Cardiac muscle cell (in vitro differentiated cells and primary cell): Measurements from ENCODE around the gene TMEM59. TPM values are rescaled to one million over a fixed set of nuclear protein-coding genes. Genes with fewer than 3 reads are reported as not detected.

Source experiments
- DNase-seq, 2 donors: peaks; one replicate each; pipeline versions ENCODE4 v3.0.0 to v3.0.0-alpha.2; 2010 to 2017; ENCODE audit warnings: low read depth in 1 of 2, low spot score in 1 of 2
- H3K27ac ChIP-seq: fragments of 200-600 bp; sonication (generic); 2 replicates; pipeline ENCODE4 v1.5.1; 2016
- H3K27me3 ChIP-seq: fragments of 200-600 bp; sonication (generic); 2 replicates; pipeline ENCODE4 v1.6.0; 2016; ENCODE audit warnings: control low read depth
- H3K36me3 ChIP-seq: fragments of 200-600 bp; sonication (generic); 2 replicates; pipeline ENCODE4 v1.5.1; 2016; ENCODE audit warnings: control low read depth
- H3K4me1 ChIP-seq: fragments of 200-600 bp; sonication (generic); 2 replicates; pipeline ENCODE4 v1.8.1; 2017; ENCODE audit warnings: low read depth, mild to moderate bottlenecking, mixed run types
- H3K4me3 ChIP-seq: fragments of 200-600 bp; sonication (generic); 2 replicates; pipeline ENCODE4 v1.5.1; 2016; ENCODE audit warnings: mild to moderate bottlenecking
- H3K9me3 ChIP-seq: fragments of 200-600 bp; sonication (generic); 2 replicates; pipeline ENCODE4 v1.5.1; 2017; ENCODE audit warnings: low read depth, mild to moderate bottlenecking, control low read depth
- polyA plus RNA-seq: library from polyadenylated mRNA; unstranded; fragments of >200 nt; fragmentation: Nextera tagmentation; extraction: Ambion mirVana; gene quantifications from 2 replicates; pipeline ENCODE4 v1.2.1, GENCODE V29; 2016
- total RNA-seq: library from RNA; depleted of rRNA; stranded (reverse); fragments of >200 nt; gene quantifications from 2 replicates; pipeline ENCODE4 v1.2.3, GENCODE V29; 2016
- TF ChIP-seq, protein P1 (sequence below): IDR thresholded peaks from 2 replicates; pipeline ENCODE4 v1.5.1; 2012; ENCODE audit warnings: low read depth, mild to moderate bottlenecking, low read length

TMEM59 gene
- total and polyA plus RNA-seq, 2 experiments from 2014 or later, result 73.1 to 350 TPM

DNA sequence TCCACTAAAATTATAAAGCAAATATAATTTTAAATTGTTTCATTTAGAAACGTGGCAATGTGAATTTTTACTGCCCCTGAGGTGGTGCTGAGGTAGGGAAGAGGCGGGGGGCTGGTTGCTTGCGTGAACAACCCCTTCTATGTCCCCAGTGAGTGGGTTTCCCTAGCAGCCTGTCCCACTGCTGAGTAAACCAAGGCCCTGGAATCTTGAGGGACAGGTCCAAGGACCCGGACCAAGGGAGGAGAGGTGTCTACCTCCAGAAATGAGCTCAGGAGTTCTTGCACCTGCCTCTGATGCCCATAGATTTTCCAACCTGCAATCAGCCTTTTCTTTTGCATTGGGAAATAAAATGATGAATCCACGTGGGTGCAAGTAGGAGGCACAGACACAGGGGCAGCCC is 34.4 kb downstream of the TMEM59 start:
- no peaks in the 10 kb centered on the region for H3K4me1 ChIP-seq
- no peaks in the 10 kb centered on the region for H3K36me3 ChIP-seq
- no peak overlapping the region for H3K27ac ChIP-seq
- H3K27me3 ChIP-seq, result no peaks in the 10 kb centered on the region
- H3K9me3 ChIP-seq, result no peaks in the 10 kb centered on the region
- DNase-seq, result no peak
- TF ChIP-seq, protein P1, sequence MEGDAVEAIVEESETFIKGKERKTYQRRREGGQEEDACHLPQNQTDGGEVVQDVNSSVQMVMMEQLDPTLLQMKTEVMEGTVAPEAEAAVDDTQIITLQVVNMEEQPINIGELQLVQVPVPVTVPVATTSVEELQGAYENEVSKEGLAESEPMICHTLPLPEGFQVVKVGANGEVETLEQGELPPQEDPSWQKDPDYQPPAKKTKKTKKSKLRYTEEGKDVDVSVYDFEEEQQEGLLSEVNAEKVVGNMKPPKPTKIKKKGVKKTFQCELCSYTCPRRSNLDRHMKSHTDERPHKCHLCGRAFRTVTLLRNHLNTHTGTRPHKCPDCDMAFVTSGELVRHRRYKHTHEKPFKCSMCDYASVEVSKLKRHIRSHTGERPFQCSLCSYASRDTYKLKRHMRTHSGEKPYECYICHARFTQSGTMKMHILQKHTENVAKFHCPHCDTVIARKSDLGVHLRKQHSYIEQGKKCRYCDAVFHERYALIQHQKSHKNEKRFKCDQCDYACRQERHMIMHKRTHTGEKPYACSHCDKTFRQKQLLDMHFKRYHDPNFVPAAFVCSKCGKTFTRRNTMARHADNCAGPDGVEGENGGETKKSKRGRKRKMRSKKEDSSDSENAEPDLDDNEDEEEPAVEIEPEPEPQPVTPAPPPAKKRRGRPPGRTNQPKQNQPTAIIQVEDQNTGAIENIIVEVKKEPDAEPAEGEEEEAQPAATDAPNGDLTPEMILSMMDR, result no peak
- H3K4me3 ChIP-seq, result no peak overlapping the region

DNA sequence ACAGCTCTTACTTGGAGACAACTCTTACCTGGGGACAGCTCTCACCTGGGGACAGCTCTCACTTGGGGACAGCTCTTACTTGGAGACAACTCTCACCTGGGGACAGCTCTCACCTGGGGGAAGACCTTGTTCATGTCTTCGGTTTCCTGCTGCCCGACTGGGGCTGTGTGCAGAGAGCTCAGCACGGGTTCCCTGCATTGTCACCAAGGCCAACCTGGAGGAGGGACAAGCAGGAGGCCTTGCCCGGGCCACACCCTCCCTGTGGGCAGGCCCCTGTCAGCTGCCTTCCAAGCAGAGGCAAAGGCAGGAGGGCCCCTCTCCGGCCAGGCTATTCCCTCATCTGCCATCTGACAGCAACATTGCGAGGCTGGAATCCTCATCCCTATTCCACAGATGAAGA is 35.0 kb downstream of the TMEM59 start, which contains the start of gene LDLRAD1:
Gene LDLRAD1 (minus strand): TSS at position 208 of the 400 bp plus-strand sequence. CDS start 74 bp downstream, at position 134.
- DNase-seq, result no peak
- Histone ChIP-seq H3K4me3 (no peak within 1 kb of the TSS), H3K4me1 (no peaks in the 10 kb centered on the region), H3K9me3 (no peaks in the 10 kb centered on the region), H3K27me3 (no peaks in the 10 kb centered on the region), H3K27ac (no peak within 1 kb of the TSS), H3K36me3 (no peaks in the 10 kb centered on the region)
- TF ChIP-seq, protein P1, result no peak

DNA sequence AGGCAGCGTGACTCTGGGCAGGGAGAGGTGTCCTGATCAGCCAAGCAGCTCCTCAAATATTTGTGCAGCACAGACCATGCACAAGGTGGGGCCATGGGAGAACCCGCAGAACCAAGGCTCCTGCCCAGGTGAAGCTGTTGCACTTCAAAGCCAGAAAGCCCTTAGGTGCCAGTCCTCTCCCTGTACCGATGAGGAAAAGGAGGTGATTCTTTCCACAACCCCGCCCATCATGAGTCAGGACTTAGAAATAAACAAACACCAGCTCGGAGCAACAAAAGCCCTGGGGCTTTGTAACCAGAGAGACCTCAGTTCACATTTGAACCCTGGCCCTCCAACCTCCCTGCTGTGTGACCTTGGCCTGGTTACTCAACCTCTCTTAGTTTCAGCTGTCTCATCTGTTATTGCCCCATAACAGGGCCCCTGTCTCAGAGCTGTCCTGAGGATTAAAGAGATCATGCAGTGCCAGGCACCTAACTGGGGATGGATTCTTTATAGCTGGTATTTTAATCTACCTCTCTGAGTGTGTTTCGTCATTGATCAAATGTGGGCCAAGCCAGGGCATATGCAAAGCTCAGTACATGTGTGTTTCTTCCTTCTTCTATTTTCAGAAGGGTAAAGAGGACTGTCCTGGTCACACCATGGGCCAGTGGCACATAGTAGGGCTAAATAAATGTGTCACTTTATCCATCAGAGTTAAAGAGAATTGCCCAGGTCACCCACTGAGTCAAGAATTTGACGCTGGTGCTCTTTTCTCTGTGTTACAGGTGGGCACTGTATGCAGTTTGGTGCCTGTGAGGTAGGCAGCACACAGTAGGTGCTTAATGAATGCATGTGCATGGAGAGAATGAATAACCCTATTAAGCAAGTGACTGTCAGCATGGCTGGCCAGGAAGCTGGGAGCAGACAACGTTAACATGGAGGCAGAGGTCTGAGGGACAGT is 36.4 kb downstream of the TMEM59 start:
- TF ChIP-seq, protein P1, result no peak
- DNase-seq, result peak in 1 of 2 donors; percentile 17

DNA sequence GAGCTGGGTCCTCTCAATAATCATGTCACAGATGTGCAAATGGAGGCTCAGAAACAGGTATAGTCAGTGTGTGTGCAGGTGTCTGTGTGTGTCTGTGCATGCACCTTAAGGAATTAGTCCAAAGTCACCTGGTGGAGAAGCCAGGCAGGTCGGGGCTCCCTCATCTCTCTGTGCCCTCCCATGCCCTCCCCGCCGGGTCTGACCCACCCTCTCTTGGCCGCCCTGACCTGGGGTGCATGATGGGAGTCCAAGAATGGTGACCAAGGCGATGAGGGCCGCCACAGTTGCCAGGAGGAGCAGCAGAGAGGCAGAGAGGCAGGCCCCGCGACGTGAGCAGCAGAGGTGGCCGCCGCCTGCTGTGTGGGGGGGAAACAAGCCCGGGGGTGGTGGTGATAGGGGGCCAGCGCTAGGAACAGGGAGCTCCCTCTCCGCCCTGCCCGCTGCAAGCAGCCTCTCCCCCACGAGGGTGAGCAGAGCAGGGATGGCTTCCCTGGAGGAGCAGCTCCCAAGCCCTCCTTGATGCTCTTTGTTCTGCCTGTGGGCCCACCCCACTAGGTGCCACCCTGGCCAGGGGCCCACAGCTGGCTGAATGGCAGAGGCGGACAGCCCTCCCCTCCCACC is 38.9 kb downstream of the TMEM59 start:
- H3K36me3 ChIP-seq, result no peaks in the 10 kb centered on the region
- no peaks in the 10 kb centered on the region for H3K9me3 ChIP-seq
- H3K4me3 ChIP-seq, result no peak overlapping the region
- H3K27me3 ChIP-seq, result no peaks in the 10 kb centered on the region
- DNase-seq, result no peak
- TF ChIP-seq, protein P1, result no peak
- no peak overlapping the region for H3K27ac ChIP-seq
- H3K4me1 ChIP-seq, result no peaks in the 10 kb centered on the region

More for the DNA sequence above, 36.4 kb downstream of the TMEM59 start:
- no peaks in the 10 kb centered on the region for H3K9me3 ChIP-seq
- no peaks in the 10 kb centered on the region for H3K4me1 ChIP-seq
- H3K27me3 ChIP-seq, result no peaks in the 10 kb centered on the region
- H3K27ac ChIP-seq, result no peak overlapping the region
- no peak overlapping the region for H3K4me3 ChIP-seq
- H3K36me3 ChIP-seq, result no peaks in the 10 kb centered on the region

DNA sequence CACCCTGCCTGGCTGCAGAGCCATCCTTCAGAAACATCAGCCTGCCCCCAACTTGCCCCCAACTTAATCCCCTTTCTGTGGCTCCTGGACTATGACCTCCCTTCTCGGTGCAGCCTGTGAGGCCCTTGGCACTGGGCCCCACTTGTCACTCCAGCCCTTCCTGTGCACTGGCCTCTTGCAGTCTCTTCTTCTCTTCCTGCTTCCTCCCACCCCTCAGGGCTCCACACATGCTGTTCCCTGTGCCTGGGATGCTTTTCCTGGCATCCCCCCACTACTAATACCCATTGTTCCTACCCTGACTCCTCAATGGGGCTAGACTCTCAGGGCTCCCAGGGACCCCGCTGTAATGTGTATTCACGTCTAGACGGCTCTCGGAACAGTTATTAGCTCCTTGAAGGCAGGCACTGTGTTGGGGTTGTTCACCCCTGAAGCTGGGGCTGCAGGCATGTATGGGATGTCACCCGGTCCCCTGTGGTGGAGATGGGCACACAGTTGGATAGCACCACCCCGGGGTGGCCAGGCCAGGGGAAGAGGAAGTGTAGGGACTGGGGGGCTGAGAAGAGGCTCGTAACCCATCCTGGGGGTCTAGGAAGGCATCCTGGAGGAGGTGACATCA is 39.5 kb downstream of the TMEM59 start:
- no peak for DNase-seq
- H3K9me3 ChIP-seq, result no peaks in the 10 kb centered on the region
- H3K4me3 ChIP-seq, result no peak overlapping the region
- H3K27me3 ChIP-seq, result no peaks in the 10 kb centered on the region
- H3K4me1 ChIP-seq, result no peaks in the 10 kb centered on the region
- TF ChIP-seq, protein P1, result no peak
- no peaks in the 10 kb centered on the region for H3K36me3 ChIP-seq
- no peak overlapping the region for H3K27ac ChIP-seq
